WTC11 (cell line): ENCODE data around the gene HOXD13.

Experiments used
- CTCF ChIP-seq: fragments of 200-600 bp; IDR thresholded peaks from 2 replicates; pipeline ENCODE4 v1.8.0; 2022; ENCODE audit warnings: antibody characterized with exemption
- KAT7 ChIP-seq: sonication (generic); formaldehyde crosslinking; IDR thresholded peaks from 2 replicates; pipeline ENCODE4 v1.8.1; 2023; ENCODE audit warnings: missing genetic modification reagents, mild to moderate bottlenecking, borderline replicate concordance

- TF ChIP-seq CTCF, result no peak
- no peak for TF ChIP-seq KAT7 (CRISPR knock-in tag)
These were observed 19.3 kb upstream of the HOXD13 start for GRCh38 chr2:176072951-176073904.
